ENCODE data around the gene NSUN3.
"Not testable (repeated sequence)": the region's sequence is repeated elsewhere in the genome, so short reads cannot be mapped to it uniquely, and the experiment has no call there.

The NSUN3 gene

DNA sequence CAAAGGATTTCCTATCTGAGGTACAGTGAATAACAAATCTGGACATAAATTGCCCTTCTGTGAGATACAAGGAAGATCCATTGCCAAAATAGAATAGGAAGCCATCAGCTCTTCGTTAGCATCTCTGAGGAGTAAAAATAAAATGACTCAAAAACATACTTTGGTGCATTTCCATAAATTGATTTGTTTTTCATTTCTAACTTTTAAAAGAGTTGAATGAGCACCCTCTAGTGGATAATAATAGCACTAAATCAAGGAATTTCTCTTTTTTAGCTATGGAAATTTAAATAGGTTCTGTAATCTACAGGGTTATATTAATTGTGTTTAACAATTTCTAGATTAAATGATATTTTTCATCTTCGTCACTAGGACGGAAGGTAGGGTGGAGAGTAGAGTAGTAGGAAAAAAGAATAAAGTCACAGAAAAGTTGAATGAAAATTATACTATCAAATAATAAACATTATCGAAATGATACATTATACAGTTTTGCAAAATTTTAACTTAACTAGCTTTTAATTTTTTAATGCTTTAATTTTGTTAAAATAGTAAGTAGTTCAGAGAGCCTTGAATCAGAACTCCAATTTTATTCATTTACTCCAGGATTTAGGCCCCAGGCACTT lies 6.4 kb downstream of the NSUN3 start:
- FAIRE-seq: peak; percentile 99

DNA sequence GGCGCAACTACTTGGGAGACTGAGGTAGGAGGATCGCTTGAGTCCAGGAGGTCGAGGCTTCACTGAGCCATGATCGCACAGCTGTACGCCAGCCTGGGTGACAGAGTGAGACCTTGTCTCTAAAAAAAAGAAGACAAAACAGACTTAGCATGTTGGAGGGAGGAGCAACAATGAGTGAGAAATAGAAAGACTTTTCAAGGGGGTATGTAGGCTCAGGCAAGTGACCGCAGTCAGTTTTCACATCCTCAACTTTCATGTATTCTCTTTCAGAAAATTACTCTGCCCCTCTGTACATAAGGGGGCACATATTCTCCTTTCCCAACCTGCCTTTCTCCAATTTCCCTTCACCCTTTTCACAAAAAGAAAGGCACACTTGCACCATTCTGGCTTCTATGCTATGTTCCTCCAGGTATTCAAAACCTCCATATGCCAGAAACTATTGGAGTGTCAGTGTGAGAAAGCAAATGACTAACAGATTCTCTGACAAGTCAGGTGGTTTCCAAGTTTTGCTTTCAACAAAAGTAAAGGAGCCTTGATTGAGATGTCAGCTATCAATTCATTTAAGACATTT lies 7.6 kb downstream of the NSUN3 start:
- no peak for FAIRE-seq

GRCh38 chr3:94071713-94072284 lies 8.9 kb downstream of the NSUN3 start:
- FAIRE-seq: no peak

DNA sequence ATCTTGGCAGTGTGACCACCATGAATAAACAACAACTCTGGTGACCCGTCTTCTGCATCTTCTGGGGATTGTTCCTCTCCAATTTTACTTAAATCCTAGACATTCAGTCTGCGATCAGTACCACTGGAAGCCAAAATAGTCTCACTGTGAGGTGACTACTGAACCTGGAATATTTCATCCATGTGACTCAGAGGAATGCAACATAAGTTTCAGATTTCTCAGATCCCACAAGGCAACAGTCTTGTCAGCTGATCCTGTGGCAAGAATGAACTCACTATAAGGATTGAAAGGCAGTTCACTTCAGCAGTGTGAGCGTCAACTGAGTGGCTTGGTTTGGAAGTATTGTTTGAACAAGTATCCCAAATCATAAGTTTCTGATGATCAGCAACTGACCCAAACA lies 13.2 kb downstream of the NSUN3 start:
- FAIRE-seq: no peak

DNA sequence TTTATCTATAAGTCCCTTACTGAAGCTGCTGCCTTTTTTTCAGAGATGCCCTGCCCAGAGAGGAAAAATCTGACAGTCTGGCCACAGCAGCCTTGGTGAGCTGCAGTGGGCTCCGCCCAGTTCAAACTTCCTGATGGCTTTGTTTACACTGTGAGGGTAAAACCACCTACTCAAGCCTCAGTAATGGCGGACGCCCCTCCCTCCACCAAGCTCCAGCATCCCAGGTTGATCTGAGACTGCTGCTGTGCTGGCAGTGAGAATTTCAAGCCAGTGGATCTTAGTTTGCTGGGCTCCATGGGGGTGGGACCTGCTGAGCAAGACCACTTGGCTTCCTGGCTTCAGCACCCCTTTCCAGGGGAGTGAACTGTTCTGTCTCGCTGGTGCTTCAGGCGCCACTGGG lies 17.7 kb downstream of the NSUN3 start:
- not testable (repeated sequence) for FAIRE-seq

DNA sequence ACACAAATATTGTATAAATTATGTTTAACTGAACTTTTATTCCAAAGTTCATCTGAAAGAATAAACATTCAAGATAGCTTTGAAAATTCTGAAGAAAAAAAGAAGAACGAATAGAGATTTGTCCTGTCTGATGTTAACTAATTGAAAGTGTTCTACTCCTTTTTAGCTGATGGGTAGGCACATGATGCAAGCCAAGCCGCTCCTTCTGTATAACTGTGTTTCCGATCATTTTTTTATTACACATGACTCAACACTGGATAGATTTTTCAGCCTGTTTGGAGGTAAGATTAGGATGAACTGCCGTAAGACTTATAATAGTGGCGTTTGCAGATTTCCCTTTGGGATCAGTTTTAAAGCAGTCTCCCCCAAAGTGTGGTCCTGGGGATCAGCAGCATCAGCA lies 19.0 kb downstream of the NSUN3 start:
- no peak for FAIRE-seq

GRCh38 chr3:94082391-94082937 lies 19.6 kb downstream of the NSUN3 start:
- FAIRE-seq: no peak

DNA sequence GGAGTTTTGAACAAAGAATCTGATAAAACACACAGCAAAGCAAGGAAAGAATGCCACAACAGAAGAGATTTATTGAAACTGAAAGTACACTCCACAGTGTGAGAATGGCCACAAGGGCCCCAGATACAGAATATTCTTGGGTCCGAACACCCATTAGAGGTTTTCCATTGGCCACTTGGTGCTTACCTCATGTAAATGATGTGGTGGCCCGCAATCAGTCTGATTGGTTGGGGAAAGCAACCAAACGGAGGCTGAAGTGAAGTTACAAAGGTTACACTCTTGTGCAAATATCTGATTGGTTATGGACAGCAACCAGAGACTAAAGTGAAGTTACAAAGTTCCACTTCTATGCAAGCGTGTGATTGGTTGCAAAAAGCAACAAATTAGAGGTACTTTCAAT lies 20.4 kb downstream of the NSUN3 start:
- no peak for FAIRE-seq

DNA sequence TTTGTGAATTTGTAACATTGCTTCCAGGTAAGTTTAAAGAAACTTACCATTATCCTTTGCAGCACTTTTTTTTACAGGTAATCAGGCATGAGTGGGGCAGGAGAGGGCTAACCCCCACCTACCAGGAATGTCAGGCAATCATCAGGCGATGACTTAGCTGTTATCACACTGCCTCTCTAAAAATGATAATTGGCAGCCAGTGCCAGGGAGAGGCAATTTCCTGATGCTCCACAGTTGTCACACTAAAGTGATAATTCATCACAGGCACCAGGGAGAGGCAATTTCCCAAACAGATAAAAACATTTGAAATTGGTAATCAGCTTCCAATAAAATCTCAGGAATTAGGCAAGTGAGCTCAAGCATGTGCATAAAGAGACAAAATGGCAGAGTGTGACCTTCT lies 26.3 kb downstream of the NSUN3 start:
- FAIRE-seq: no peak

- FAIRE-seq: no peak
Observed at GRCh38 chr3:94092086-94092485, 29.2 kb downstream of the NSUN3 start.

GRCh38 chr3:94093151-94093550 lies 30.3 kb downstream of the NSUN3 start:
- FAIRE-seq: no peak

GRCh38 chr3:94095111-94095510 lies 32.2 kb downstream of the NSUN3 start:
- FAIRE-seq: no peak

GRCh38 chr3:94098452-94098851 lies 35.6 kb downstream of the NSUN3 start:
- no peak for FAIRE-seq

DNA sequence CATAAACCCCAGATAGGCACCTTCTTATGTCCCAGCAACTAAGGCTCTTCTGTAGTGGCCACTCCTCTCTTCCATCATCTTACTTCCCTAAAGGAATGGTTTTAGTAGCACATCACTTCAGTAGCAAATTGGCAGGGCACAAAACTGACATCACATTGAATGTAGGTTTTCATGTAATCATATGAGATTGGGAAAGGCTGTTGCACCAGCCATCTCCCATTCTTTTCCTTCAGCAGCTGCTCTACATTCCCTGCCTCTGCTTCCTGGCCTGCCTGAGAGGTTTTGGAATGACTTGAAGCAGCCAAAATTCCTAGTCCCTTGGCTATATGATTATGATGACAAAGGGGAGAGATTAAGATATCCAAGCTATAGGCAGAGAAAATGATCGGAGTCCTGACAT lies 36.5 kb downstream of the NSUN3 start:
- no peak for FAIRE-seq

- peak; percentile 60 for FAIRE-seq
Observed at GRCh38 chr3:94101860-94102259, 39.0 kb downstream of the NSUN3 start.

DNA sequence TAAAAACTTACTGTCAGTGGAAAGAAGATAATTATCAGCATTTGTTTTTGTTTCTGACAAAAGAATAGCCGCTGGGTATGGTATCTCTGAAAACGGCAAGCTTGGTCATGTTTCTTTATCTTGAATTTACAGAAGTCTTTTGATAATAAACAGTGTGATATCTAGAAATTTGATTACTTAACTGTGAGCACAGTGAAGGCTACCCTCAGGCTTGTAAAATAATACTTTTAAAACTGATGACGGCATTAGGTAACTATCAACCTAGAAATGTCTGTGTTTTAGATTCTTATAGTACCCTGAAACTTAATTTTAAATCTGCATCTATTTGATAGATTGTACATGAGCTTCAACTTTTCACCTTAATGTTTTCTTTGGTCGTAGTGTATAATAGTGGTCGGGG lies 43.4 kb downstream of the NSUN3 start:
- FAIRE-seq: no peak

DNA sequence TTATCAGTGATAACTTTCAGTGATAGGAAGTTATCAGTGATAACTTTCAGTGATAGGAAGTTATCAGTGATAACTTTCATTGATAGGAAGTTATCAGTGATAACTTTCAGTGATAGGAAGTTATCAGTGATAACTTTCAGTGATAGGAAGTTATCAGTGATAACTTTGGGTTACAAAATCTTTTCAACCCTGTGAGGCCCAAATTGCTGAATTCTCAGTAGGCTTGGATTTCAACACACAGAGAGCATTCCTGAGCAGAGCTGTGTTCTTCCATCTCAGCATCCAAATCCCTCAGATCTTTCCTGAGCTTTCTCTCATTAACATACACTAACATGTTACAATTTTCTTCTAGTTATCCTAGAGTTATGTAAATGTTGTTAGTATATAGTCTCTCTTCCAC lies 47.4 kb downstream of the NSUN3 start:
- not testable (repeated sequence) for FAIRE-seq

DNA sequence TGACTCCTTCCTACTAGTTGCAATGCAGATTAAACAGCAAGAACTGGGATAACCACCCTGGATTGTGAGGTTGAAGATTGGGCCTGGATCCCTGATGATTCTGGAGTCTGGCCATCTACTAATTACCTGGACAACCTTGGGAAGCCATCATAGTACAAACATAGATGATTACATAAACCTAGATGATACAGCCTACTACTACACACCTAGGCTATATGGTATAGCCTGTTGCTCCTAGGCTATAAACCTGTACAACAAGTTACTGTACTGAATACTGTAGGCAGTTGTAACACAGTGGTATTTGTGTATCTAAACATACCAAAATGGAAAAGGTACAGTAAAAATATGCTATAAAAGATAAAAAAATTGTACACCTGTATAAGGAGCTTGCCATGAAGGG lies 48.0 kb downstream of the NSUN3 start:
- no peak for FAIRE-seq

DNA sequence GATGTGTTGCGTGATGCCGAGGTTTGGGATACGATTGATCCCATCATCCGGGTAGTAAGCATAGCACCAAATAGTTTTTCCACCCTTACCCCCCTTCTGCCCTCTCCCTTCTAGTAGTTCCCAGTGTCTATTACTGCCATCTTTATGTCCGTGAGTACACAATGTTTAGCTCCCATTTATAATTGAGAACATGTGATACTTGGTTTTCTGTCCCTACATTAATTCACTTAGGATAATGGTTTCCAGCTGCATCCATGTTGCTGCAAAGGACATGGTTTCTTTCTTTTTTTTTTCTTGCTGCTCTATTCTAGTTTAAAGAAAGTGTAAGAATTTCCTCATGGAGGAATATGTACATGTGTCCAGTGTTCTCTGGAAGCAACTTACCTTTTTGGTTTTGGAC lies 51.8 kb downstream of the NSUN3 start:
- FAIRE-seq: no peak

DNA sequence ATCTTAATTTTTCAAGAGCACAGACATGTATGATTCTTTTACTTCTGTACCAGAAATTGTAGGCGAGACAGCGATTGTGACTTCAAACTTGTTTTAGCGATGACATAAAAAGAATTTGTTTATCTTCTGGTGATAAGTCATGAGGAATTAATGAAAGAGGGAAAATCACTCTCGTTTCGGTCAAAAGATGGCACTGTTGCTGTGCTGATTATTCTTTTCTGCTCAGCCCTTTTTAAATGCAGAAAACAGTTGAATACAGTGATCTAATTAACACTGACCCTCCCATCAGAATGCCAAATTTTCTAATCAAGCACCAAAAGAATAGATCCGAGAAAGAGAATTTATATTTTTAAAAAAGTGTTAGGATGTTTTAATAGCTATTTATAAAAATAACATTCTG lies 52.6 kb downstream of the NSUN3 start:
- FAIRE-seq: peak; percentile 78

DNA sequence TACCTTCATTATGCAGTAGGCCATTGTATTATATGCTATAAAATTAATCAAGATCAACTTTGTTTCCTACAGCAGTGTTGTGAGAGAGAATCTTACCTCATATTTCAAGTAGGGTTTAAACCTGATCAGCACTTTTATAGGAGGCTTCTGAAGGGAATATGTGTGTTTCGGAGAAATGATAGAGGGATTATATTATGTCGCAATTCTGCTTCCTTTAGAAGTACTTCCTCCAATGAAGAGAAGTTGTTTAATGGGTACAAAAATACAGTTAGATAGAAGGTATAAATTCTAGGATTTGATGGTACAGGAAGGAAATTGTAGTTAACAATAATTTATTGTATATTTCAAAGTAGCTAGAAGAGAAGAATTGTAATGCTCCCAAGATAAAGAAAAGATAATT lies 54.9 kb downstream of the NSUN3 start:
- FAIRE-seq: no peak

- FAIRE-seq: no peak
Observed at GRCh38 chr3:94118390-94118789, 55.5 kb downstream of the NSUN3 start.

DNA sequence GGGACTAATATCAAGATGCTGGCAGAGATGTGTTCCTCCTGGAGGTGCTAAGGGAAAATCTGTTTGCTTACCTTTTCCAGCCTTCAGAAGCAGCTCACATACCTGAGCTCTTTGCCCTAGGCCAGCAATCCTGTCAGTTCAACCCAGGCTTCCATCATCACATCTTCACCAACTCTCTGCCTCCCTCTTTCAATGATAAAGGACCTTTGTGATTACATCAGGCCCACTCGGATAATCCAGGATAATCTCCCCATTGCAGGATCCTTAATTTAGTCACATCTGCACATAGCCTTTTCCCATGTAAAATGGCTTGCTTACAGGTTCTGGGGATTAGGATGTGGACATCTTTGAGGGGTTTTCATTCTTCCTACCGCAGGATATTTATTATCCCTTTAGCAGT lies 58.3 kb downstream of the NSUN3 start:
- FAIRE-seq: no peak

DNA sequence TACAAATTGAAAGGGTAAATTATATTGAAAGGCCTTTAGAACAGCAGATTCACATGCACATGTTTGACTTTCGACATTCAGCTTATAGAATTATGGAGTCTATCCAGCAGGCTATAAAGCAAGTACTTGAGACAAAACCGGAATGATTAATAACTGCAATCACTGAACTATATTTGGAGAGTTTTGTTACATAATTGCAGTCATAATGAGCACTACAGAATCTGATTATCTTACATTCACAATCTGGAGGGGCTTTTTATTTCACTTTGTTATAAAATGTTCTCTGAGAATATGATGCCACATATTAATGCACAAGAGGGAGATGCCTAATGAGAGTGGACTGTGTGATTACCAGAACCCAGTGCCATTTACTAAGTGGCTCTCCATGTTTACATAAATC lies 64.3 kb downstream of the NSUN3 start:
- no peak for FAIRE-seq

- FAIRE-seq: no peak
Observed at GRCh38 chr3:94130690-94131089, 67.8 kb downstream of the NSUN3 start.
